ENCODE results near the gene FBXO7. TPM values are rescaled to one million over a fixed set of nuclear protein-coding genes. Genes with fewer than 3 reads are reported as not detected.
A peak's percentile ranks its signal among the peaks of the same experiment; 100 is the strongest.

The FBXO7 gene
- total and polyA plus RNA-seq, 9 of the 15 experiments (the other 6 are each of a cell fraction or from before 2014, with no cell fraction given): 34.0 to 162 (median 85.2) TPM

GRCh38 chr22:32475468-32476010 lies 928 bp downstream of the FBXO7 start:
- H3K27ac ChIP-seq (ENCODE audit: extremely low read depth, low read depth, low read length): peak overlapping the region; percentile 90
- in situ Hi-C loops (cut with MboI) (no loop called here), intact Hi-C loops (cut with micrococcal nuclease) (loop anchor here (2.0 kb wide), 1 partner anchor 43 kb away; no protein-coding TSS in a partner anchor)
- peaks cover 21% of the 10 kb centered on the region for H4K20me1 ChIP-seq (replicated peaks; ENCODE audit: control insufficient read depth, insufficient read depth, low read length)
- H3K9me1 ChIP-seq (ENCODE audit: control insufficient read depth, insufficient read depth, low read length): no peaks in the 10 kb centered on the region
- ChIA-PET POLR2A (interaction anchor here (0.5 to 3.6 kb wide), 4 partner anchors 15 to 1762 kb away, joined by 3 to 9 read pairs (median 3); no protein-coding TSS in a partner anchor), CTCF (ENCODE audit: low intra/inter-chr PET ratio) (no interaction called here)
- H2AFZ ChIP-seq (ENCODE audit: low read depth, low read length): peak overlapping the region; percentile 48; the same call in 1 of the 2 replicates
- 0% methylated on average over 17 of the region's 17 CpGs for WGBS (ENCODE audit: insufficient coverage, low coverage, missing lambda C conversion rate)
- peak overlapping the region; percentile 91 to 92 for H3K9ac ChIP-seq (ENCODE audit: insufficient read depth in 1 of 2, low read depth in 2 of 2, low read length in 2 of 2)
- BruUV-seq (replicated peaks): TSS peak; percentile 61
- peak; percentile 75 for FAIRE-seq
- no peaks in the 10 kb centered on the region for H3K9me3 ChIP-seq (replicated peaks; ENCODE audit: control insufficient read depth, insufficient read depth, low read depth, low read length)
- peak in 1 of 4 experiments; percentile 47 for DNase-seq (ENCODE audit: extremely low read depth in 1 of 4, low spot score in 3 of 4)
- H3K4me2 ChIP-seq (ENCODE audit: insufficient read depth, low read length): peak overlapping the region; percentile 93
- peaks cover 7 to 10% of the 10 kb centered on the region in 2 experiments; a peak in 4 of 5 replicates for H3K4me1 ChIP-seq (replicated peaks in 1 of 2; ENCODE audit: control insufficient read depth in 2 of 2, insufficient read depth in 2 of 2, low read length in 2 of 2)
- peak; percentile 60 for ATAC-seq
- H3K4me3 ChIP-seq: peak overlapping the region; percentile 80
- peaks cover 58% of the 10 kb centered on the region for H3K79me2 ChIP-seq (ENCODE audit: control insufficient read depth, insufficient read depth, low read length)
- H3K36me3 ChIP-seq (ENCODE audit: control insufficient read depth, insufficient read depth, low read length): peaks cover 21% of the 10 kb centered on the region; the same call in 1 of the 3 replicates
- H3K27me3 ChIP-seq (ENCODE audit: control insufficient read depth in 2 of 2, insufficient read depth in 2 of 2, low read length in 2 of 2): no peaks in the 10 kb centered on the region; a peak in 1 of 5 replicates
- TF ChIP-seq ZNF830 (CRISPR knock-in tag; IDR thresholded peaks at IDR 0.05) (no peak), PRDM10 (IDR thresholded peaks at IDR 0.05; ENCODE audit: partially characterized antibody) (peak; percentile 59), SIN3A (IDR thresholded peaks at IDR 0.05; ENCODE audit: borderline replicate concordance in 2 of 2, control insufficient read depth in 1 of 2, low read depth in 2 of 2, low read length in 2 of 2) (peak in 1 of 2 experiments; percentile 7; a peak in 1 of 4 replicates), SAFB (IDR thresholded peaks at IDR 0.05; ENCODE audit: borderline replicate concordance, low read depth, low read length) (no peak), TFAM (CRISPR knock-in tag; conservative IDR thresholded peaks at IDR 0.05) (no peak), TAL1 (IDR thresholded peaks at IDR 0.05) (no peak), CHD1 (IDR thresholded peaks at IDR 0.05; ENCODE audit: low read length) (peak; percentile 75), SAP30 (IDR thresholded peaks at IDR 0.05; ENCODE audit: borderline replicate concordance, insufficient read depth, low read depth, low read length, poor library complexity, severe bottlenecking) (no peak), MLLT1 (IDR thresholded peaks at IDR 0.05) (0 out of 4 replicates have a peak, but pooled peaks of 1 of the 2 experiments have one; percentile 23), ZNF512 (tag; IDR thresholded peaks at IDR 0.05) (no peak), ZBTB7A (IDR thresholded peaks at IDR 0.05; ENCODE audit: borderline replicate concordance, control insufficient read depth, low read depth, low read length) (no peak)
